ENCODE results near the gene C10orf53. TPM values are rescaled to one million over a fixed set of nuclear protein-coding genes. Genes with fewer than 3 reads are reported as not detected.
A peak's percentile ranks its signal among the peaks of the same experiment; 100 is the strongest.

Gene C10orf53
- total and polyA plus RNA-seq, 2 of the 4 experiments (the other 2 are of a cell fraction): not detected

GRCh38 chr10:49682879-49683278 is 3.4 kb downstream of the C10orf53 start:
- no peak overlapping the region for H2BK15ac ChIP-seq (ENCODE audit: low read depth, low read length)
- H2BK5ac ChIP-seq (ENCODE audit: low read depth, low read length, poor library complexity, severe bottlenecking): no peak overlapping the region
- POLR2A ChIA-PET (ENCODE audit: unreplicated experiment): no interaction called here
- no TSS peak for BruUV-seq (replicated peaks)
- no peak overlapping the region for H2AFZ ChIP-seq (replicated peaks; ENCODE audit: low read length, poor library complexity)
- H3K4me2 ChIP-seq (ENCODE audit: low read depth, low read length): no peak overlapping the region
- no peak overlapping the region for H4K8ac ChIP-seq (ENCODE audit: low read depth in 2 of 2, low read length in 2 of 2)
- H3K9me1 ChIP-seq (ENCODE audit: insufficient read depth, low read length): no peaks in the 10 kb centered on the region
- TF ChIP-seq MAFK (IDR thresholded peaks at IDR 0.05; ENCODE audit: low read depth, low read length) (peak; percentile 57), NFE2L2 (IDR thresholded peaks at IDR 0.05; ENCODE audit: low read depth, low read length) (peak; percentile 86), CEBPB (IDR thresholded peaks at IDR 0.05; ENCODE audit: low read depth, low read length) (no peak)
- H3K4me1 ChIP-seq (ENCODE audit: control insufficient read depth, insufficient read depth, low read length): no peaks in the 10 kb centered on the region
- intact Hi-C loops (cut with micrococcal nuclease) (no loop called here), dilution Hi-C loops (cut with HindIII; ENCODE audit: low sequenced_read_pairs, unreplicated experiment) (no loop called here), in situ Hi-C loops (cut with MboI; ENCODE audit: low sequenced_read_pairs) (no loop called here)
- no peak overlapping the region for H3K56ac ChIP-seq (ENCODE audit: extremely low read depth, insufficient read depth, low read length)
- no peak overlapping the region for H4K5ac ChIP-seq (ENCODE audit: low read depth, low read length)
- no CpG with 5 or more reads among the region's 2 CpGs for WGBS, 2 experiments (ENCODE audit: extremely low coverage in 2 of 2, insufficient read length in 1 of 2)
- no peak overlapping the region for H3K4me3 ChIP-seq (ENCODE audit: insufficient read depth, low read depth, low read length)
- H4K20me1 ChIP-seq (ENCODE audit: insufficient read depth, low read length): no peaks in the 10 kb centered on the region
- no peak overlapping the region for H3K14ac ChIP-seq (replicated peaks; ENCODE audit: low read depth, low read length)
- no peak overlapping the region for H3K27ac ChIP-seq (ENCODE audit: insufficient read depth, low read length)
- H4K91ac ChIP-seq (ENCODE audit: insufficient read depth, low read depth, low read length): no peak overlapping the region
- H2AK5ac ChIP-seq (ENCODE audit: low read depth, low read length): no peak overlapping the region
- no peak overlapping the region for H2BK20ac ChIP-seq (ENCODE audit: low read depth, low read length)
- no peak for DNase-seq
- H3K9ac ChIP-seq (ENCODE audit: low read depth, low read length): no peak overlapping the region
- H3K36me3 ChIP-seq (ENCODE audit: control insufficient read depth, insufficient read depth, low read length): no peaks in the 10 kb centered on the region
- H3K18ac ChIP-seq (ENCODE audit: low read depth, low read length): no peak overlapping the region
- no peak overlapping the region for H2AK9ac ChIP-seq (replicated peaks; ENCODE audit: low read depth, low read length, poor library complexity)
- ATAC-seq (ENCODE audit: low read depth): no peak
- H3K23ac ChIP-seq (ENCODE audit: low read depth, low read length): no peak overlapping the region
- H3K27me3 ChIP-seq (ENCODE audit: control insufficient read depth, insufficient read depth, low read length): peaks cover 3% of the 10 kb centered on the region; the same call in 1 of the 2 replicates
- H2BK120ac ChIP-seq (ENCODE audit: low read depth, low read length): no peak overlapping the region
- H3K4ac ChIP-seq (ENCODE audit: low read depth, low read length): no peak overlapping the region
- H3K9me3 ChIP-seq (ENCODE audit: control insufficient read depth, insufficient read depth, low read length): peaks cover 3% of the 10 kb centered on the region; the same call in 1 of the 2 replicates
- CTCF ChIA-PET: no interaction called here
- no peaks in the 10 kb centered on the region for H3K79me1 ChIP-seq (ENCODE audit: low read depth in 1 of 2, low read length in 2 of 2)

Data from IMR-90 (cell line).